Natural killer cell (primary cell): Measurements from ENCODE around the gene FGF3. TPM values are rescaled to one million over a fixed set of nuclear protein-coding genes. Genes with fewer than 3 reads are reported as not detected.

Experiments
- ATAC-seq, 3 donors: fragments of 150-1000 bp in 2 of 3; fragments of 200-7000 bp in 1 of 3; cut with Tn5 transposase; 1 replicate in 1 of 3; 2 replicates in 2 of 3; pipeline ENCODE4 v1.10.0; 2021; ENCODE audit warnings: mild to moderate bottlenecking in 2 of 3, moderate library complexity in 2 of 3
- DNase-seq, 2 donors: peaks; one replicate each; pipeline versions ENCODE4 v3.0.0 to v3.0.0-alpha.2; 2013 to 2021; ENCODE audit warnings: mixed read lengths in 1 of 2
- H3K27ac ChIP-seq: one replicate; pipeline ENCODE4 v1.5.1; 2013; ENCODE audit warnings: mild to moderate bottlenecking, low read length
- H3K27me3 ChIP-seq: one replicate; pipeline ENCODE4 v1.6.1; 2013; ENCODE audit warnings: low read length; ENCODE audit not compliant: control insufficient read depth, insufficient read depth
- H3K36me3 ChIP-seq: one replicate; pipeline ENCODE4 v1.6.1; 2013; ENCODE audit warnings: low read length; ENCODE audit not compliant: control insufficient read depth, insufficient read depth
- H3K4me1 ChIP-seq: one replicate; pipeline ENCODE4 v1.6.1; 2013; ENCODE audit warnings: low read length; ENCODE audit not compliant: control insufficient read depth, insufficient read depth
- H3K4me3 ChIP-seq: one replicate; pipeline ENCODE4 v1.5.1; 2013; ENCODE audit warnings: low read length
- H3K9me3 ChIP-seq: one replicate; pipeline ENCODE4 v1.6.1; 2013; ENCODE audit warnings: low read length; ENCODE audit not compliant: control insufficient read depth, insufficient read depth
- H3K27ac Mint-ChIP-seq, 2 donors: one replicate each; pipeline ENCODE4 v1.8.0; 2022; ENCODE audit warnings: mild to moderate bottlenecking in 2 of 2, mixed read lengths in 2 of 2, moderate library complexity in 1 of 2
- H3K27me3 Mint-ChIP-seq, 2 donors: one replicate each; pipeline ENCODE4 v1.8.0; 2022; ENCODE audit warnings: low read depth in 2 of 2, mixed read lengths in 2 of 2
- H3K36me3 Mint-ChIP-seq: one replicate; pipeline ENCODE4 v1.8.0; 2022; ENCODE audit warnings: mixed read lengths
- H3K4me1 Mint-ChIP-seq, 2 donors: one replicate each; pipeline ENCODE4 v1.8.0; 2022; ENCODE audit warnings: mixed read lengths in 2 of 2
- H3K4me3 Mint-ChIP-seq: one replicate; pipeline ENCODE4 v1.8.0; 2022; ENCODE audit warnings: mild to moderate bottlenecking, moderate library complexity, mixed read lengths
- H3K9me3 Mint-ChIP-seq, 2 donors: one replicate each; pipeline ENCODE4 v1.8.0; 2022; ENCODE audit warnings: mixed read lengths in 2 of 2
- WGBS: methylation state at CpG from one replicate; pipeline ENCODE4 v1.1.7; 2013; ENCODE audit warnings: missing lambda C conversion rate; ENCODE audit not compliant: insufficient coverage; 5-methylcytosine and 5-hydroxymethylcytosine counted together
- intact Hi-C: fragments of 100-400 bp; cut with micrococcal nuclease; formaldehyde crosslinking; loops from one replicate; pipeline ENCODE4 v1.14.2; 2022
- total RNA-seq, 4 donors: library from RNA; stranded (reverse); fragments of 120-200 nt in 1 of 4; gene quantifications; one replicate each; pipeline versions ENCODE4 v1.2.3 to v1.2.4, GENCODE V29; 2013 to 2022
- TF ChIP-seq, protein P1 (sequence below): fragments of 200-600 bp; IDR thresholded peaks from one replicate; pipeline ENCODE4 v1.8.0; 2022; ENCODE audit warnings: antibody characterized with exemption

The FGF3 gene
- not detected for total RNA-seq
- total RNA-seq (2013): not detected

DNA sequence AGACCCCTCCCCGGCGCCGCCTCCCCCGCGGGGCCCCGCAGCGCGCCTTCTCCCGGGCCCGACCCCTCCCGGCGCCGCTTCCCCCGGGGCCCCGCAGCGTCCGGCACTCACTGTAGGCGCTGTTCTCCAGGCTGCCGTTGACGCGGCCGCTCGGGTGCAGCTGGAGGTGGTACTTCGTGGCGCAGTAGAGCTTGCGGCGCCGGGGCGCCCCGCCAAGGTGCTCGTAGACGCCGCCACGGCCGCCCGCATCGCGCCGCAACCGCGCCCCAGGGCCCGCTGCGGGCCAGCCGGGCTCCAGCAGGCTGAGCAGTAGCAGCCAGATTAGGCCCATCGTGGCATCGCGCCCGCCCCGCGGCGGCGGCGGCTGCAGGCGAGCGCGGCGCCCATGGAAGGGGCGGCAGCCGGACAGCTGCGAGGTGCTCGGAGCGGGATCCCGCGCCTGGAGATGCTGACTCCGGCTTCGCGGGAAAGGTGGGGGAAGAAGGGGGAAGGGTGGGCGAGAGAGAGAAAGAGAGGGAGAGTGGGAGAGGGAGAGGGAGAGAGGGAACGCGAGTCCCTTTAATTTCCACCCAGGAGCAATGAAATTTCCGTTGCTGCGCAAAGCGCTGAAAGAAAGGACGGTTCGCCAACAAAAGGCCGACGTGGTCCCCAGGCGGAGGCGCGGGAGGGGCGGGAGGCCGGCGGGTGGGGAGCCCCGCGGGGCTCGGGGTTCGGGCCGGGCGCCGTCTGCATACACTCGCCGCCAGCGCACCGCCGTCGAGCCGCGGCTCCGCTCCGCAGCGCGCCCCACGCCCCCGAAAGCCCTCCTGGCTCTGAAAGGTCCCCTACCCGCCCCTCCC is at the start of gene FGF3:
TSS of gene FGF3 (minus strand) at position 814 of the 839 bp plus-strand sequence. CDS start at position 331, 483 bp downstream.
- no peaks in the 10 kb centered on the region for H3K9me3 Mint-ChIP-seq
- DNase-seq (no peak), ATAC-seq (no peak)
- no peak within 1 kb of the TSS for H3K27ac ChIP-seq
- no peaks in the 10 kb centered on the region for H3K36me3 Mint-ChIP-seq
- no peaks in the 10 kb centered on the region for H3K36me3 ChIP-seq
- H3K4me3 Mint-ChIP-seq: no peak within 1 kb of the TSS
- intact Hi-C loops: no loop called here
- H3K4me3 ChIP-seq: no peak within 1 kb of the TSS
- no peak within 1 kb of the TSS for H3K27ac Mint-ChIP-seq
- H3K27me3 ChIP-seq: peaks cover 8% of the 10 kb centered on the region
- TF ChIP-seq, protein P1, sequence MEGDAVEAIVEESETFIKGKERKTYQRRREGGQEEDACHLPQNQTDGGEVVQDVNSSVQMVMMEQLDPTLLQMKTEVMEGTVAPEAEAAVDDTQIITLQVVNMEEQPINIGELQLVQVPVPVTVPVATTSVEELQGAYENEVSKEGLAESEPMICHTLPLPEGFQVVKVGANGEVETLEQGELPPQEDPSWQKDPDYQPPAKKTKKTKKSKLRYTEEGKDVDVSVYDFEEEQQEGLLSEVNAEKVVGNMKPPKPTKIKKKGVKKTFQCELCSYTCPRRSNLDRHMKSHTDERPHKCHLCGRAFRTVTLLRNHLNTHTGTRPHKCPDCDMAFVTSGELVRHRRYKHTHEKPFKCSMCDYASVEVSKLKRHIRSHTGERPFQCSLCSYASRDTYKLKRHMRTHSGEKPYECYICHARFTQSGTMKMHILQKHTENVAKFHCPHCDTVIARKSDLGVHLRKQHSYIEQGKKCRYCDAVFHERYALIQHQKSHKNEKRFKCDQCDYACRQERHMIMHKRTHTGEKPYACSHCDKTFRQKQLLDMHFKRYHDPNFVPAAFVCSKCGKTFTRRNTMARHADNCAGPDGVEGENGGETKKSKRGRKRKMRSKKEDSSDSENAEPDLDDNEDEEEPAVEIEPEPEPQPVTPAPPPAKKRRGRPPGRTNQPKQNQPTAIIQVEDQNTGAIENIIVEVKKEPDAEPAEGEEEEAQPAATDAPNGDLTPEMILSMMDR: no peak
- H3K4me1 ChIP-seq: peaks cover 2% of the 10 kb centered on the region
- H3K4me1 Mint-ChIP-seq: peaks cover 0 to 6% of the 10 kb centered on the region in 2 donors
- H3K27me3 Mint-ChIP-seq: peaks cover 30 to 32% of the 10 kb centered on the region in 2 donors
- no peaks in the 10 kb centered on the region for H3K9me3 ChIP-seq
- 6% methylated on average over 104 of the region's 105 CpGs for WGBS

DNA sequence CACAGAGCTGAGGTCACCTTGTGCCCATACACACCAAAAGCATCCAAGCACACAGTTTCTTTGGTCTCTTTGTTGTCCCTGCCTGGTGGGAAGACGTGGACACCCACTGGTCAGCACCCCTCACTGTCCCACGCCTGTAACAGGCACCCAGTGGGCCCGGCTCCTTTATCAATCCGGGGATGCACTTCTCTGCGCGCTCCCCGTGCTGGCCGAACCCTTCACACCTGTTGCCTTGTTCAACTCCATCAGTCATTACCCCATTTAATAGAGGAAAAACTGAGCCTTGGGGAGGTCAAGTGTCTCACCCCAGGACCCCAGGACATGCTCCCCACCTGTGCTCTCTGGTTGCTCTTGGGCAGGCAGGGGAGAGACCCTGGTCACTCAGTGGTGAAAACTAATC is 49.7 kb upstream of the FGF3 start:
- Mint-ChIP-seq H3K27me3 (peaks cover 12 to 15% of the 10 kb centered on the region in 2 donors), H3K9me3 (no peaks in the 10 kb centered on the region), H3K4me3 (no peak overlapping the region), H3K36me3 (no peaks in the 10 kb centered on the region), H3K4me1 (peaks cover 0 to 8% of the 10 kb centered on the region in 2 donors), H3K27ac (no peak overlapping the region)
- DNase-seq: no peak
- Histone ChIP-seq H3K9me3 (no peaks in the 10 kb centered on the region), H3K36me3 (no peaks in the 10 kb centered on the region), H3K4me3 (no peak overlapping the region), H3K27ac (no peak overlapping the region), H3K4me1 (no peaks in the 10 kb centered on the region), H3K27me3 (peaks cover 2% of the 10 kb centered on the region)
- 94% methylated on average over 8 of the region's 8 CpGs for WGBS
- TF ChIP-seq, protein P1: no peak
- intact Hi-C loops: no loop called here
- ATAC-seq: no peak

DNA sequence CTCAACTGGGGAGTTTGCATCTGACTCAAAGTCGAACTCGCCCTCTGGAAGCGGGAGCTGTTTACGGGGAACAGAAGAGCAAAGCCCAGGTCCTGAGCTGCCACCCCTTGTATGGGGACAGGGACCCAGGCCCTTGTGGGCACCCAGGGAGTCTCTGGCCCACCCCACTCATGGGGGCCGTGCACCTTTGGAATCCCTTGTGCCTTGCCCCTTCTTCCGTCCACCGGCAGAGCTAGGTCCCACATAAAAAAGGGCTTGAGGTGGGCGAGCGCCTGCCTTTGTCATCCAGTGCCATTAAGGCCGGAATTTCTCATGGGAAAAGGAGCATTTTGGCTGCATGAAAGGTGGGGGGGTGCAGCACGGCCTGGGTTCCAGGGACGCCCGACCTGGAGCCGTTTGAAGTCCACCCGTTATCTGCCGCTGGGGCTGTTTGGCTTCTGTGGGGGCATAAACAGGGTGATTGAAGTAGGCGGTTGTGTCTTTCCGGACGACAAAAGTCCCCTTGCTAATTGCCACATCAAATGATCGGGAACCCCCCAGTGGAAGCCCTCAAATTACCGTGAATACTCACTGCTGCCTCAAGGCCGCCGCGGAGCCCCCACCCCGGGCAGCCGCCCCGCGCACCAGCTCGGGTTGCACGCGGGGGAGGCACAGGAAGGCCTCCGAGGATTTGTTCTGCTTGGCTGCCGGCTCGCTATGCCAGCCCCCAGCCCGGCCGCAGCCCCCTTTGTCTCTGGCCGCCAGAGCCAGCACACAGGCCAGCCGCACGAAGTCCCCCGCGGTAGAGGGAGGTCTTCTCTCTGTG is 49.0 kb upstream of the FGF3 start:
- WGBS: 44% methylated on average over 41 of the region's 41 CpGs
- Mint-ChIP-seq H3K9me3 (no peaks in the 10 kb centered on the region), H3K4me3 (no peak overlapping the region), H3K4me1 (peaks cover 0 to 8% of the 10 kb centered on the region in 2 donors), H3K27me3 (peaks cover 12 to 18% of the 10 kb centered on the region in 2 donors), H3K36me3 (no peaks in the 10 kb centered on the region), H3K27ac (no peak overlapping the region)
- Histone ChIP-seq H3K4me1 (no peaks in the 10 kb centered on the region), H3K4me3 (no peak overlapping the region), H3K27ac (no peak overlapping the region), H3K27me3 (peaks cover 2% of the 10 kb centered on the region), H3K36me3 (no peaks in the 10 kb centered on the region), H3K9me3 (no peaks in the 10 kb centered on the region)
- TF ChIP-seq, protein P1: no peak
- peak in 1 of 2 donors; percentile 10 for DNase-seq
- intact Hi-C loops: no loop called here
- ATAC-seq: no peak
